ENCODE measurements around the gene NDC80.

GRCh38 chr18:2549462-2549861 is 21.9 kb upstream of the NDC80 start:
- TF ChIP-seq CTCF (IDR thresholded peaks at IDR 0.05) (no peak), EZH2 (IDR thresholded peaks at IDR 0.05) (no peak), EZH2phosphoT487 (IDR thresholded peaks at IDR 0.05) (no peak)

Data from neural progenitor cell (in vitro differentiated cells).